ENCODE results near the gene LBHD1. TPM values are rescaled to one million over a fixed set of nuclear protein-coding genes. Genes with fewer than 3 reads are reported as not detected.

Gene LBHD1
- total and polyA plus RNA-seq, 3 experiments from 2014 or later, result 7.6 to 22.9 (median 22.6) TPM

- Mint-ChIP-seq H3K9me3 (no peaks in the 10 kb centered on the region), H3K36me3 (peaks cover 0 to 52% (median 2%) of the 10 kb centered on the region in 3 donors), H3K4me1 (peaks cover 33 to 54% (median 38%) of the 10 kb centered on the region in 3 donors), H3K4me3 (peak overlapping the region in 2 of 7 donors; percentile 53 to 79), H3K27ac (peak overlapping the region in 7 of 8 donors; percentile 77 to 96 (median 87)), H3K27me3 (no peaks in the 10 kb centered on the region)
- Histone ChIP-seq H3K36me3 (ENCODE audit: insufficient read depth, low read length) (peaks cover 11% of the 10 kb centered on the region), H3K27ac (ENCODE audit: low read depth, low read length) (peak overlapping the region; percentile 31), H3K4me1 (ENCODE audit: insufficient read depth, low read length) (peaks cover 30% of the 10 kb centered on the region), H3K9me3 (ENCODE audit: low read length) (no peaks in the 10 kb centered on the region), H3K4me3 (ENCODE audit: low read length) (no peak overlapping the region), H3K27me3 (ENCODE audit: insufficient read depth, low read length, poor library complexity, severe bottlenecking) (no peaks in the 10 kb centered on the region)
- CTCF ChIA-PET, result interaction anchor here (1.2 kb wide), 1 partner anchor 49 kb away, joined by 3 read pairs; no protein-coding TSS in a partner anchor
- POLR2A ChIA-PET, result interaction anchor here (5.4 kb wide), 1 partner anchor 22 kb away, joined by 32 read pairs; the partner anchor contains the start of gene TUT1
- DNase-seq, result no peak
These were observed 57.8 kb downstream of the LBHD1 start for GRCh38 chr11:62614275-62614674.

DNA sequence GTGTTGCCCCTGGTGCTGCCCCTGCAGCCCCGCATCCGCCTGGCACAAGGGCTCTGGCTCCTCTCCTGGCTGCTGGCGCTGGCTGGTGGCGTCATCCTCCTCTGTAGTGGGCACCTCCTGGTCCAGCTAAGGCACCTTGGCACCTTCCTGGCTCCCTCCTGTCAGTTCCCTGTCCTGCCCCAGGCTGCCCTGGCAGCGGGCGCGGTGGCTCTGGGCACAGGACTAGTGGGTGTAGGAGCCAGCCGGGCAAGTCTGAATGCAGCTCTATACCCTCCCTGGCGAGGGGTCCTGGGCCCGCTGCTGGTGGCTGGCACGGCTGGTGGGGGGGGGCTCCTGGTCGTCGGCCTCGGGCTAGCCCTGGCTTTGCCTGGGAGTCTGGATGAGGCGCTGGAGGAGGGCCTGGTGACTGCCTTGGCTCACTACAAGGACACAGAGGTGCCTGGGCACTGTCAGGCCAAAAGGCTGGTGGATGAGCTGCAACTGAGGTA is 58.7 kb downstream of the LBHD1 start:
- no peak for DNase-seq
- H3K27ac ChIP-seq (ENCODE audit: low read depth, low read length), result peak overlapping the region; percentile 83

More for the DNA sequence above, 58.7 kb downstream of the LBHD1 start:
- peaks cover 37 to 57% (median 39%) of the 10 kb centered on the region in 3 donors for H3K4me1 Mint-ChIP-seq
- Histone ChIP-seq H3K36me3 (ENCODE audit: insufficient read depth, low read length) (peaks cover 18% of the 10 kb centered on the region), H3K27me3 (ENCODE audit: insufficient read depth, low read length, poor library complexity, severe bottlenecking) (no peaks in the 10 kb centered on the region), H3K4me1 (ENCODE audit: insufficient read depth, low read length) (peaks cover 30% of the 10 kb centered on the region), H3K4me3 (ENCODE audit: low read length) (no peak overlapping the region), H3K9me3 (ENCODE audit: low read length) (no peaks in the 10 kb centered on the region)
- H3K4me3 Mint-ChIP-seq, result peak overlapping the region; percentile 15 to 88 (median 67)
- no peaks in the 10 kb centered on the region for H3K9me3 Mint-ChIP-seq
- CTCF ChIA-PET, result interaction anchor here (1.3 to 3.8 kb wide), 2 partner anchors 7 to 52 kb away, joined by 3 to 15 read pairs; partner anchors contain the start of gene B3GAT3
- POLR2A ChIA-PET, result interaction anchor here (0.6 to 5.4 kb wide), 6 partner anchors 8 to 1656 kb away, joined by 3 to 32 read pairs (median 10); partner anchors contain the start of genes B3GAT3, C11orf98, CSKMT and GANAB
- peak overlapping the region in 7 of 8 donors; percentile 63 to 92 (median 84) for H3K27ac Mint-ChIP-seq
- H3K27me3 Mint-ChIP-seq, result no peaks in the 10 kb centered on the region
- H3K36me3 Mint-ChIP-seq, result peaks cover 0 to 55% (median 5%) of the 10 kb centered on the region in 3 donors

Other genes starting within 250 kb of the LBHD1 start
- 100 to 1,000 TPM; 187 to 193 TPM for gene AHNAK, start 125.5 kb downstream of the LBHD1 start, total RNA-seq
- 125 TPM for gene AHNAK, start 125.5 kb downstream of the LBHD1 start, polyA plus RNA-seq
- 1,000 to 10,000 TPM; 1,800 to 1,846 TPM for gene EEF1G, start 98.4 kb downstream of the LBHD1 start, total RNA-seq
- 1,157 TPM for gene EEF1G, start 98.4 kb downstream of the LBHD1 start, polyA plus RNA-seq
- 10 to 100 TPM; 30.8 to 32.7 TPM for gene TUT1, start 80.7 kb downstream of the LBHD1 start, total RNA-seq
- 13.7 TPM for gene TUT1, start 80.7 kb downstream of the LBHD1 start, polyA plus RNA-seq
- 100 to 1,000 TPM; 248 to 263 TPM for gene MTA2, start 70.4 kb downstream of the LBHD1 start, total RNA-seq
- gene MTA2, start 70.4 kb downstream of the LBHD1 start, polyA plus RNA-seq, result 37.4 TPM
- gene EML3, start 59.5 kb downstream of the LBHD1 start, total RNA-seq, result 100 to 1,000 TPM; 133 to 134 TPM
- gene EML3, start 59.5 kb downstream of the LBHD1 start, polyA plus RNA-seq, result 22.9 TPM
- 1 to 10 TPM; 4.9 to 5.3 TPM for gene ROM1, start 59.0 kb downstream of the LBHD1 start, total RNA-seq
- gene ROM1, start 59.0 kb downstream of the LBHD1 start, polyA plus RNA-seq, result 1.7 TPM
- 10 to 100 TPM; 67.4 to 68.2 TPM for gene B3GAT3, start 50.3 kb downstream of the LBHD1 start, total RNA-seq
- 48.9 TPM for gene B3GAT3, start 50.3 kb downstream of the LBHD1 start, polyA plus RNA-seq
- 100 to 1,000 TPM; 213 to 219 TPM for gene GANAB, start 25.7 kb downstream of the LBHD1 start, total RNA-seq
- 164 TPM for gene GANAB, start 25.7 kb downstream of the LBHD1 start, polyA plus RNA-seq
- gene INTS5, start 19.0 kb downstream of the LBHD1 start, total RNA-seq, result 10 to 100 TPM; 41.3 to 45.9 TPM
- gene INTS5, start 19.0 kb downstream of the LBHD1 start, polyA plus RNA-seq, result 45.2 TPM
- 100 to 1,000 TPM; 178 to 182 TPM for gene C11orf98, start 7.1 kb downstream of the LBHD1 start, total RNA-seq
- gene C11orf98, start 7.1 kb downstream of the LBHD1 start, polyA plus RNA-seq, result 118 TPM
- gene CSKMT, start 7.0 kb downstream of the LBHD1 start, total RNA-seq, result 10 to 100 TPM; 43.1 to 48.3 TPM
- gene CSKMT, start 7.0 kb downstream of the LBHD1 start, polyA plus RNA-seq, result 3.6 TPM
- 1 to 10 TPM; 7.1 to 7.5 TPM for gene UQCC3, start 594 bp downstream of the LBHD1 start, total RNA-seq
- 11.2 TPM for gene UQCC3, start 594 bp downstream of the LBHD1 start, polyA plus RNA-seq
- 100 to 1,000 TPM; 142 to 143 TPM for gene UBXN1, start 6.8 kb upstream of the LBHD1 start, total RNA-seq
- 164 TPM for gene UBXN1, start 6.8 kb upstream of the LBHD1 start, polyA plus RNA-seq
- under 1 TPM; 0.11 to 0.22 TPM for gene LRRN4CL, start 17.3 kb upstream of the LBHD1 start, total RNA-seq
- gene LRRN4CL, start 17.3 kb upstream of the LBHD1 start, polyA plus RNA-seq, result not detected
- 10 to 100 TPM; 32.9 to 33.3 TPM for gene BSCL2, start 35.2 kb upstream of the LBHD1 start, total RNA-seq
- gene BSCL2, start 35.2 kb upstream of the LBHD1 start, polyA plus RNA-seq, result 48.8 TPM
- not detected for gene GNG3, start 35.4 kb upstream of the LBHD1 start, total RNA-seq
- 0.36 TPM for gene GNG3, start 35.4 kb upstream of the LBHD1 start, polyA plus RNA-seq
- 10 to 100 TPM; 58.7 to 64.3 TPM for gene HNRNPUL2, start 55.2 kb upstream of the LBHD1 start, total RNA-seq
- gene HNRNPUL2, start 55.2 kb upstream of the LBHD1 start, polyA plus RNA-seq, result 3.3 TPM
- 10 to 100 TPM; 36.7 to 37.2 TPM for gene TTC9C, start 56.2 kb upstream of the LBHD1 start, total RNA-seq
- gene TTC9C, start 56.2 kb upstream of the LBHD1 start, polyA plus RNA-seq, result 22.2 TPM
- 10 to 100 TPM in 1 of 2 experiments, 1 to 10 TPM in 1; 9.4 to 11.6 TPM for gene ZBTB3, start 81.9 kb upstream of the LBHD1 start, total RNA-seq
- 3.5 TPM for gene ZBTB3, start 81.9 kb upstream of the LBHD1 start, polyA plus RNA-seq
- gene POLR2G, start 89.3 kb upstream of the LBHD1 start, total RNA-seq, result 100 to 1,000 TPM; 151 to 160 TPM
- gene POLR2G, start 89.3 kb upstream of the LBHD1 start, polyA plus RNA-seq, result 272 TPM
- 10 to 100 TPM; 21.8 to 24.1 TPM for gene TAF6L, start 99.1 kb upstream of the LBHD1 start, total RNA-seq
- 9.6 TPM for gene TAF6L, start 99.1 kb upstream of the LBHD1 start, polyA plus RNA-seq
- gene TMEM179B, start 115.1 kb upstream of the LBHD1 start, total RNA-seq, result 10 to 100 TPM; 46.4 to 49.2 TPM
- gene TMEM179B, start 115.1 kb upstream of the LBHD1 start, polyA plus RNA-seq, result 135 TPM
- gene TMEM223, start 119.7 kb upstream of the LBHD1 start, total RNA-seq, result 10 to 100 TPM; 13.0 to 14.6 TPM
- gene TMEM223, start 119.7 kb upstream of the LBHD1 start, polyA plus RNA-seq, result 56.0 TPM
- 100 to 1,000 TPM; 112 to 126 TPM for gene NXF1, start 133.2 kb upstream of the LBHD1 start, total RNA-seq
- gene NXF1, start 133.2 kb upstream of the LBHD1 start, polyA plus RNA-seq, result 81.2 TPM
- gene STX5, start 159.8 kb upstream of the LBHD1 start, total RNA-seq, result 10 to 100 TPM; 34.7 to 35.3 TPM
- 37.2 TPM for gene STX5, start 159.8 kb upstream of the LBHD1 start, polyA plus RNA-seq
- under 1 TPM in 1 of 2 experiments, not detected in 1; 0.50 TPM for gene TEX54, start 160.6 kb upstream of the LBHD1 start, total RNA-seq
- gene TEX54, start 160.6 kb upstream of the LBHD1 start, polyA plus RNA-seq, result 0.66 TPM
- gene WDR74, start 167.3 kb upstream of the LBHD1 start, total RNA-seq, result 100 to 1,000 TPM; 124 to 131 TPM
- 42.4 TPM for gene WDR74, start 167.3 kb upstream of the LBHD1 start, polyA plus RNA-seq
- gene SLC3A2, start 208.6 kb upstream of the LBHD1 start, total RNA-seq, result 100 to 1,000 TPM; 426 to 430 TPM
- 180 TPM for gene SLC3A2, start 208.6 kb upstream of the LBHD1 start, polyA plus RNA-seq
- not detected for gene CHRM1, start 249.1 kb upstream of the LBHD1 start, total RNA-seq
- gene CHRM1, start 249.1 kb upstream of the LBHD1 start, polyA plus RNA-seq, result not detected

All from CD8-positive, alpha-beta memory T cell (primary cell).